ENCODE data around the gene AKT3.

Gene AKT3

DNA sequence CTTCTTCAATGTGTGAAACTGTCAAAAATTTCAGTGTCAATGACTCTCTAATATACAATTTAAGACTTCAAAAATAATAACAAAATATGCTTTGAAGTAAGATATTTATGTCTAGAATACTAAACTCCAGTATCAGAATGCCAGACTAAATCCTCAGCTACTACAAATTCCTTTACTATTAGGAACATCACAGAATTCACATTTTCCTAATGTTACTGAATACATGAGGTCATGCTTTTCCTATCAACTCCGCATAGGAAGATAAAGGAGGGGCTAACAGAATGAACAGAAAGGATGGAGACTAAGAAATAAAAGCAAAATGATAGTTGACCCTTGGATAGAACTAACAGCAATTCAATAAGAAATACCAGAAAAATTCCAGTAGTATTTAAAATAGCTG lies 301.5 kb downstream of the AKT3 start:
- no peak for DNase-seq

- no peak for DNase-seq
Measured at GRCh38 chr1:243547891-243548290, 302.2 kb downstream of the AKT3 start.

DNA sequence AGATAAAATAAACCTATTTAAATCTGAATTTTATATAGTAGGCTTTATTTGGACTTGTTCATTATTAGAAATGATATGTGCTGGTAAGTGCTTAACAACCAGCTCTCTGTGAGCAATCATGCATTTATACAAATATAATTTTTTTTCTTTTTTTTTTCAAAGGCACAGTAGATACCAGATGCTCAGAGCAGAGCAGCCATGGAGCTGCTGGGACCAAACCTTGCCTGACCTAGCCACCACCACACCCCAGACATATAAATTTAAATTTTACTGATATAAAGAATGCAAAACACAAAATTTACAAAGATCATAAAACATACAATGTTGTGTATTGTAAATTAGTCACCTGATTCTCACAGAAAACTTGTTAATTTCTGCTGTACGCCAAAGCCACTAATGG lies 303.6 kb downstream of the AKT3 start:
- no peak for DNase-seq

DNA sequence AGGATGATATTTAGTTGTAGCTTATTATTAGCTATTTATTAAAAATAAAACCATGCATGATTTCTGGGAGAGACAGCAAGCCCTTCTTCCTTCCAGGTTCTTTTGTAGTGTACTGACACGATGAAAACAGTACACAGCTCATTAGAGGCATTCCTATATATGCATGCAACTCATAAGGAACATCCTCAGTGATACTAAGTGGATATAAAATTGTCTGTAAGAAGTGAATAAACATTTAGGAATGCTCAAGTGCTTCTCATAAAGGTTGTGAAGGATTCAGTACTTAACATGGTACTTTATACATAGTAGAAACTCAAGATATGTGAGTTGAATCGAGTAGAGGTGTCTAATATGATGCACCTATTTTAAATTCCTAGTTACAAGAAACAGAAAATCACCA lies 306.5 kb downstream of the AKT3 start:
- DNase-seq: no peak

DNA sequence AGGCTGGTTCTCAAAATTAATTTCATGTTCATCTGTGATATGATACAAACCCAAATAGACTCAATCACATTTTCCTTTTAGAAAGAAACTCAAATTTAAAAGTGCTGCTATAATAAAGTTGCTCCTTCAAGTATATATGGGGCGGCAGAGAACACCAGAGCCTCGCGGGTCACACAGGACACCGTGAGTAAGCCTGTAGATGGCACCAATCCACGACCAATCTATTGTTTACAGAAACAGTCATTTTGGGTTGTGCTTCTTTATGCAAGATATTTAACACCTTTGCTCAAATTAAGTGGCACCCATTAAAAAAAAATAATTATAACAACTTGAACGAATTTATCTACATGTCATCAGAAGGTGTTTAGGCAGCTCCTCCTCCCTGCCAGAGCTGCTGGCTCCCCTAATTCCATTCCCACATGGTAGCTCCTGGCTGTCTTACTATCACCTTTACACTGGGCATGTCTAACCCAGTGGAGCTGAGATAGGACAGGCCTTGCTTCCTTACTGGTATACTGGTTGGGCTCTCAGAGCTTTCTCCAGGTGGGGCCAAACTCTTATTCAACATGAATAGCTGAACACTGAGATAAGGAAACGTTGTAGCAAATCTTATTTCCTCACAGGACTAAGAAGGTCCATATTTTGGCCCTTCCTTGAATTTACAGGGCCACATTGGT lies 307.2 kb downstream of the AKT3 start:
- no peak for DNase-seq

DNA sequence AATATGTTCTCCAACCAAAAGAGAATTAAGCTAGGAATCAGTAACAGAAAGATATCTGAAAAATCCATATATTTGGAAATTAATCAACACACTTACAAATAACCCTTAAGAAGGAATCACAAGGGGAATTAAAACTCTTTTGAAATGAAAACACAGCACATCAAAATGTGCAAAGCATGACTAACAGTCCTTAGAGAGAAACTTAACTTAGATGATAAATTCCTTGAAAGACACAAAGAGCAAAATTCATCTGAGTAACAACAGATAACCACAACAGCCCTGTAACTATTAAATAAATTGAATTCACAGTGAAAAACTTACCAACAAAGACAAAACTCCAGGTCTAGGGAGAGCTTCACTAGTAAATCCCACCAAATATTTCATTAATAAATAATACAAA lies 310.4 kb downstream of the AKT3 start:
- DNase-seq: no peak

DNA sequence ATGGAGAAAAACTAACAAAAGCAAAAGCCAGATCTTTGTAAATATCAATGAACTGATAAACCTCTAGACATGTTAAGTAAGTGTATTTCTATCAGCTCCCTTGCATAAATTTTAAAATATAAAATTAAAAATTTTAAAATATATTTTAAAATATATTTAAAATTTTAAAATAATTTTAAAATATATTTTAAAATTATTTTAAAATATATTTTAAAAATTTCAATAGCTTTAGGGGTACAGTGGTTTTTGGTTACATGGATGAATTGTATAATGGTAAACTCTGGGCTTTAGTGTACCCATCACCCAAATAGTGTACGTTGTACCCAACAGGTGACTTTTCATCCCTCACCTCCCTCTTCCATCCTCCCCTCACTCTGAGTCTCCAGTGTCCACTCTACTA lies 315.0 kb downstream of the AKT3 start:
- no peak for DNase-seq

GRCh38 chr1:243529512-243529911 lies 320.5 kb downstream of the AKT3 start:
- DNase-seq: no peak

- no peak for DNase-seq
Measured at GRCh38 chr1:243528459-243529121, 321.5 kb downstream of the AKT3 start.

DNA sequence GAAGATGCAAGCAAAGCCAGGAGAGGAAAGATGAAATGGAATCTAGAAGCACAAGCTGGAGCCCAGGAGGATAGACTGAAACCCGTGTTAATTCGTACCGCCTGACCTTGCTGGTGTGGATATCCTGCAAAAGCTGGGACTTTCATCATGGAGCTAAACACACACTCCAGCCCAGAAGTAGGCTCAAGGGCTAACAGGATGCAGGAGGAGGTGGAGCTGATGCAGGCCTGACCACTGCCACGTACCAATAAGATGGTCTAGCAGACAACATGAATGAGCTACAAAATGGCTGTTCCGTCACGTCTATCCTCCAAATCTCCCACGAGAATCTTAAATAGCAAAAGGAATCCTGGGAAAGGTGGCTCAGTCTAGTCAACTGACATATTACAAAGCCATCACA lies 323.9 kb downstream of the AKT3 start:
- no peak for DNase-seq

- no peak for DNase-seq
Measured at GRCh38 chr1:243525085-243525487, 325.0 kb downstream of the AKT3 start.

DNA sequence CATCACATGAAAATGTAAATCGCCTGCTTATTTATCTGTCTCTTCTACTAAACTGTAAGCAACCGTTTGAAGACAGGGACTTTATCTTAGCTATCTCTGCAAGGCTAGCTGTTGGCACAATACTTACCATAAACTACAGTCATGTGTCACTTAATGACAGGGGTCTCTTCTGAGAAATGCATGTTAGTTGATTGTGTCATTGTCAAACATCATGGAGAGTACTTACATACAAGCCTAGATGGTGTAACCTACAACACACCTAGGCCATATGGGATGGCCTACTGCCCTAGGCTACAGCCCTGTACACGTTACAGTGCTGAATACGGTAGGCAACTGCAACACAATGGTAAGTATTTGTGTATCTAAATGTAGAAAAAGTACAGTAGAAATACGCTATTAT lies 326.3 kb downstream of the AKT3 start:
- DNase-seq: no peak

GRCh38 chr1:243520831-243521230 lies 329.2 kb downstream of the AKT3 start:
- DNase-seq: no peak

- no peak for DNase-seq
Measured at GRCh38 chr1:243514927-243515326, 335.1 kb downstream of the AKT3 start.

- DNase-seq: peak; percentile 79
Measured at GRCh38 chr1:243513726-243514491, 336.1 kb downstream of the AKT3 start.

- DNase-seq: no peak
Measured at GRCh38 chr1:243510928-243511327, 339.1 kb downstream of the AKT3 start.

- no peak for DNase-seq
Measured at GRCh38 chr1:243508943-243509342, 341.1 kb downstream of the AKT3 start.

GRCh38 chr1:243508303-243508713 lies 341.7 kb downstream of the AKT3 start:
- DNase-seq: no peak

DNA sequence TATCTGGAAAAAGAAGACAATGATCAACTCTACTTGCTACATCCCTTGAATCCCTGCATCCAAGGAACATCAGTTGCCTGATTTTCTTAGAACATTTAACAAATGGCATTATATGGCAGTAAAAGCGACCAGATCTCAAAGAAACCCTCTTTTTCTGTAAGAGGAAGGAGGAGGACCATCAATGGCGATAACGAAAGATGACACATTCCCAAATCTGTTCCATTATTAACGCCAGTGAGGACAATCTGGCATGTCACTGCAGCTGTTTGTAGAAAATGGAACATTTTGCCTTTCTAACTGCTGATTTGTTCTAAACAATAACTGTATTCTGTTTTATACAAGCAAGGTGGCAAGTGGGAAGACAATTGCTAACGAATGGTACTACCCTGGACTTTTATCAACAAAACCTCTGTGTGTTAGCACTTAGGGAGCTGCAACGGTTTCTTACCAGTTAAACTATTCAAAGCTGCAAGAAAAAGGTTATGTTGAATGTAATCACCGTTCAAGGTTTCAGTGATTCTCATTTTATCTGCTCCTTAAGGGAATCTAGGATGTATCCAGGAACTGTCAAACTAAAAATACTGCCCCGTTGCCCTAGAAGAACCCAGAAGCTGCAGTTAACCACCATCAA lies 342.3 kb downstream of the AKT3 start:
- no peak for DNase-seq

- no peak for DNase-seq
Measured at GRCh38 chr1:243507001-243507671, 342.9 kb downstream of the AKT3 start.

DNA sequence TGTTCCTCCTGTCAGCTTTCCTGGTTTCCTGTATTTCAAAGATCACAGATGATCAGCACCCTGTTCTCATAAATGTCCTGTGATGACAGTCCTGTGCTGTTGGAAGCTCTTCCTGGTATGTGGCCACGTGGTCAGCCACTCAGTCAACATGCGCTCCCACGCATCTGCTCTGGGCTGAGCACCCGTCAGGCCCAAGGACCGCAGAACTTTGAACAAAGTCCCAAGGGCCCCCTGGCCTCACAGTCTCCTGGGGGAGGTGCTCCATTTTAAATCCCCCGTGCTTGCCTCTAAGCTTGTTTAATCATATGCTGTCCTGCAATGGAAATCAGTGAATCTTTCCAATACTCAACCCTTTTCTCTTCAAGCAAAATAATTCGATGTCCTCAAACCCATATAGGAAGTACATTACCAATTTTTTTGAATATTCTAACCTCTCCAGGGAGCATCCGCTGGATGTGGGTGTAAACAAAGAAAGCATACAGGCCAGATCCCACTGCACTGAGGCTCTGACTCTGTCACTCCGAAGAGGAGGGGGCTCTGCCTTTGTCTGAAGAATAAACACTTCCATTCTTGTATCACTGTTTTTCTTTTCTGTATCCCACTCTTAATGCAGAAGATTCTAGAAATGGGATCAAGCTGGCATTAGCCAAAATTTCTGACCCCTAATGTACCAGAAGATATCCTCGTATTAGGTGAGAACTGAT lies 343.9 kb downstream of the AKT3 start:
- DNase-seq: no peak

- DNase-seq: no peak
Measured at GRCh38 chr1:243503155-243503554, 346.9 kb downstream of the AKT3 start.

Measured in islet precursor cell (in vitro differentiated cells).